Effector memory CD4-positive, alpha-beta T cell (primary cell): ENCODE results near the gene CST5.
"Not testable (repeated sequence)": the region's sequence is repeated elsewhere in the genome, so short reads cannot be mapped to it uniquely, and the experiment has no call there.

Experiments
- DNase-seq, 3 donors: peaks; one replicate each; pipeline ENCODE4 v3.0.0-alpha.2; 2020
- H3K27ac ChIP-seq: 2 replicates; pipeline ENCODE4 v1.7.0; 2013; ENCODE audit warnings: mild to moderate bottlenecking, low read length, moderate library complexity; ENCODE audit not compliant: insufficient read depth, poor library complexity, severe bottlenecking
- H3K27me3 ChIP-seq: replicated peaks from 2 replicates; pipeline ENCODE4 v1.7.0; 2013; ENCODE audit warnings: mild to moderate bottlenecking, low read length; ENCODE audit not compliant: insufficient read depth, control insufficient read depth, poor library complexity, severe bottlenecking
- H3K36me3 ChIP-seq: 2 replicates; pipeline ENCODE4 v1.7.0; 2013; ENCODE audit warnings: mild to moderate bottlenecking, low read length, moderate library complexity; ENCODE audit not compliant: control insufficient read depth, insufficient read depth
- H3K4me1 ChIP-seq: 2 replicates; pipeline ENCODE4 v1.7.0; 2013; ENCODE audit warnings: low read length, mild to moderate bottlenecking; ENCODE audit not compliant: control insufficient read depth, insufficient read depth, poor library complexity, severe bottlenecking
- H3K4me3 ChIP-seq: 2 replicates; pipeline ENCODE4 v1.7.0; 2013; ENCODE audit warnings: low read length, low read depth, mild to moderate bottlenecking; ENCODE audit not compliant: insufficient read depth, poor library complexity, severe bottlenecking
- H3K9me3 ChIP-seq: 2 replicates; pipeline ENCODE4 v1.7.0; 2013; ENCODE audit warnings: mild to moderate bottlenecking, low read length, moderate library complexity; ENCODE audit not compliant: control insufficient read depth

CST5 gene

GRCh38 chr20:23877524-23877923 lies 2.0 kb downstream of the CST5 start:
- no peaks in the 10 kb centered on the region for H3K9me3 ChIP-seq
- no peak overlapping the region for H3K27ac ChIP-seq
- no peak for DNase-seq
- no peak overlapping the region for H3K4me3 ChIP-seq
- no peaks in the 10 kb centered on the region for H3K36me3 ChIP-seq
- no peaks in the 10 kb centered on the region for H3K27me3 ChIP-seq
- H3K4me1 ChIP-seq = no peaks in the 10 kb centered on the region

DNA sequence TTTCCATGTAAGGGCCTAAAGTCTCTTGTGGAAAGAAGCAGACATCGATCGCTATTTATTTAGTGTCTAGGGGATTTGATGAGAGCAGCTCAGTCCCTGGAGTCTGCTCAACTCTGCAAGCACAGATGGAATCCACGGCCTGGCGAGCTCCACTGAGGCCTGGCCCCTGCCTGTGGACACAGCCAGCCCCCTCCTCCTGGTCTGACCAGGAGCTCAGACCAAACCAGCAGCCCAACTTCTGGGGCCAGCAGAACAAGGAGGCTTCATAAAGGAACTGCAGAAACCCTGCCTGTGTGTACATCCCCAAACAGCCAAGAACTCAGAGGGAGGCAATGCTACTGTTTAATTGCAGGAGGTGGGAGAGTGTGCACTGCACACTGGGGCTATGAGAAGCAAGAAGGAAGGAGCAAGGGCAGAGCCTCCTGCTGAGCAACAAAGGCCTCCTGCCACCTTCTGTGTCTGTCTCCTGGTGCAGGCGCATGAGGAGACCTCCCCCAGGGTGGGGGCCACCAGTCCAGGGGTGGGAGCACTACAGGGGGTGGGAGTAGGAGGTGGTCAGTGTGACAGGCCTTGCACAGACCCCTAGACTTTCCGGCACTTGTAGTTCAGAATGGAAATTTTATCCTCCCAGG lies 3.8 kb downstream of the CST5 start:
- no peak overlapping the region for H3K4me3 ChIP-seq
- H3K9me3 ChIP-seq = no peaks in the 10 kb centered on the region
- no peaks in the 10 kb centered on the region for H3K4me1 ChIP-seq
- H3K27me3 ChIP-seq = no peaks in the 10 kb centered on the region
- DNase-seq = no peak
- H3K36me3 ChIP-seq = no peaks in the 10 kb centered on the region
- no peak overlapping the region for H3K27ac ChIP-seq

- no peak for DNase-seq
- Histone ChIP-seq H3K4me3 (no peak overlapping the region), H3K27me3 (no peaks in the 10 kb centered on the region), H3K4me1 (no peaks in the 10 kb centered on the region), H3K9me3 (no peaks in the 10 kb centered on the region), H3K27ac (no peak overlapping the region), H3K36me3 (no peaks in the 10 kb centered on the region)
These were observed 4.8 kb downstream of the CST5 start for GRCh38 chr20:23874747-23875146.

DNA sequence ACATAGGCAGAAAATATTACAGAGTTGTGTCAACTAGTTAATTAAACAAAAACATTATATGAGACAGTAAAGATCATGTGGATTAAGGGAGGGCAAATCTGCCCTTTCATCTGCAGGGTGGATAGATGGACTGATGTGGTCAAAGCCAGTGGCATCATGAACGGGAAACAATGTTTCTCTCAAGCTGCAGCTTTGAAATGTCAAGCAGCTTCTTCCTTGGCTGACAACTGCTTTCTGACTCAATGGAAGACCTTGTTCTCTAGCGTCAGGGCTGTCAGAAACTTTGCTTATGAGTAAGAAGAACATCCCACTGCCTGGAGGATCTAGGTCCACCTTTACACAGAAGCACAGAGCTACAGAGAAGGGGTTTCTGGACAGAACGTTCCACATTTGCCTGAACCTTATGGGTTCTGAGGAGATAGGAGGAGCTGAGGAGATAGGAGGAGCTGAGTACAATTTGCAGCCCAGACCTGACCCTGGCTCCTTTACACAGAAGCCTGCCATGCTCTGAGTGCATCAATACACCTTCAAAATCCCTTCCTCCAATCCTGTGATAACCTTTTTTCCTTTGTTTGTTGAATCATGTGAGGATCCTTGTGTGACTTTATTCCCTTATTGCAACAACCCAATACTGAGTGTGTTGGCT lies 6.1 kb downstream of the CST5 start:
- H3K36me3 ChIP-seq = no peaks in the 10 kb centered on the region
- H3K4me3 ChIP-seq = no peak overlapping the region
- no peaks in the 10 kb centered on the region for H3K9me3 ChIP-seq
- no peak overlapping the region for H3K27ac ChIP-seq
- H3K27me3 ChIP-seq = no peaks in the 10 kb centered on the region
- no peak for DNase-seq
- no peaks in the 10 kb centered on the region for H3K4me1 ChIP-seq

GRCh38 chr20:23872065-23872464 lies 7.5 kb downstream of the CST5 start:
- Histone ChIP-seq H3K36me3 (no peaks in the 10 kb centered on the region), H3K27me3 (no peaks in the 10 kb centered on the region), H3K4me3 (no peak overlapping the region), H3K9me3 (no peaks in the 10 kb centered on the region), H3K27ac (no peak overlapping the region), H3K4me1 (no peaks in the 10 kb centered on the region)
- DNase-seq = no peak

GRCh38 chr20:23870461-23870860 lies 9.1 kb downstream of the CST5 start:
- no peak for DNase-seq
- no peak overlapping the region for H3K27ac ChIP-seq
- H3K4me1 ChIP-seq = no peaks in the 10 kb centered on the region
- H3K27me3 ChIP-seq = no peaks in the 10 kb centered on the region
- no peak overlapping the region for H3K4me3 ChIP-seq
- no peaks in the 10 kb centered on the region for H3K9me3 ChIP-seq
- H3K36me3 ChIP-seq = no peaks in the 10 kb centered on the region

- H3K36me3 ChIP-seq = no peaks in the 10 kb centered on the region
- no peak overlapping the region for H3K4me3 ChIP-seq
- no peaks in the 10 kb centered on the region for H3K9me3 ChIP-seq
- DNase-seq = no peak
- no peak overlapping the region for H3K27ac ChIP-seq
- H3K27me3 ChIP-seq = no peaks in the 10 kb centered on the region
- H3K4me1 ChIP-seq = no peaks in the 10 kb centered on the region
These were observed 10.0 kb downstream of the CST5 start for GRCh38 chr20:23869520-23869919.

DNA sequence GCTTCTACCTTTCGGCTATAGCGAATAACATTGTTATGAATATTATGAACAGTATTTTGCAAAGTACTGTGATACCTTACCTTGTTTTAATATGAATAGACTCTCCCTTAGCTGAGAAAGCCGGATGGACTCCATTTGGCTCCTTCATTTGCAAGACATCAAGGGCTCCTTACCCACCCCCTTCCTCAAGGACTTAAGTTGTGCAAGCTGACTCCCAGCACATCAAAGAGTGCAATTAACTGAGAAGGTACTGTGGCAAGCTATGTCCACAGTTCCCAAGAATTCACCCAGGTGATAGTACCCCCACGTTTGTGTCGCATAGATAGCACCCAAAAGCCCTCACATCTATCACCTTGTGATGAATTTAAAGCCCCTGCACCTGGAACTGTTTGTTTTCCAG lies 11.2 kb downstream of the CST5 start:
- Histone ChIP-seq H3K9me3 (no peaks in the 10 kb centered on the region), H3K4me3 (no peak overlapping the region), H3K36me3 (no peaks in the 10 kb centered on the region), H3K4me1 (no peaks in the 10 kb centered on the region), H3K27me3 (no peaks in the 10 kb centered on the region), H3K27ac (no peak overlapping the region)
- DNase-seq = no peak

DNA sequence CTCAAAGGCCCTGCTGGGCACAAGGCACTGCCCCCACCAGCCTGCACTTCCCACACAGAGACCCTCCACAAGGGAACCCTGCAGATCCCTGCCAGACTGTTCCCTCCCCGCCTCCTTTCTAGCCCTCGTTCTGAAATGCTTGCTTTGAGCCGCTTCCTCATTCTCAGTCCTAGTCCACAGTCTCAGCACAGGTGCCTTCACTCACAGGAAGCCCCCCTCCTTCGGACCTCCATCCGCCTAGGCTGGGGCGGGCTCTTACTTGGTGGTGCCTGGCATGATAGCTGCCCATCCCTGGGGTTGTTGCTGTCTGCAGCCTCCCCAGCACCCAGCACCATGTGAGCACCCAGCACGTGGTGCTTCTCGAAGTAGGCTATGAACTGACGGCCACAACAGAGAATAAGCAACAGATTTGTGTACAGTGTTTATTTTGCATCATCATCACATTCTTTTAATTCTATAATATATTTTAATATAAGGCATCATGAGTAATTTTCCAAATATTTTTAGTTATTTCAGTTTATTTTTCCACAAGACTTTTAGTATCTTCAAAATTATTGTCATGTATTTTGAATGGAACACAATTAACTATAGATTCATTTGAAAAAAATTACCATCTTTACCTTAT lies 12.3 kb downstream of the CST5 start:
- Histone ChIP-seq H3K9me3 (no peaks in the 10 kb centered on the region), H3K4me1 (no peaks in the 10 kb centered on the region), H3K27me3 (no peaks in the 10 kb centered on the region), H3K36me3 (no peaks in the 10 kb centered on the region), H3K27ac (no peak overlapping the region), H3K4me3 (no peak overlapping the region)
- no peak for DNase-seq

DNA sequence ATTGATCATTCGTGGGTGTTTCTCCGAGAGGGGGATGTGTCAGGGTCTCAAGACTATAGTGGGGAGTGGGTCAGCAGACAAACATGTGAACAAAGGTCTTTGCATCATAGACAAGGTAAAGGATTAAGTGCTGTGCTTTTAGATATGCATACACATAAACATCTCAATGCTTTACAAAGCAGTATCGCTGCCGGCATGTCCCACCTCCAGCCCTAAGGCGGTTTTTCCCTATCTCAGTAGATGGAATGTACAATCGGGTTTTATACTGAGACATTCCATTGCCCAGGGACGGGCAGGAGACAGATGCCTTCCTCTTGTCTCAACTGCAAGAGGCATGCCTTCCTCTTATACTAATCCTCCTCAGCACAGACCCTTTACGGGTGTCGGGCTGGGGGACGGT lies 18.8 kb downstream of the CST5 start:
- not testable (repeated sequence) for H3K36me3 ChIP-seq, H3K9me3 ChIP-seq, H3K27me3 ChIP-seq, H3K27ac ChIP-seq, H3K4me1 ChIP-seq, DNase-seq, H3K4me3 ChIP-seq
